ENCODE data around the gene PLAC9.

The PLAC9 gene

DNA sequence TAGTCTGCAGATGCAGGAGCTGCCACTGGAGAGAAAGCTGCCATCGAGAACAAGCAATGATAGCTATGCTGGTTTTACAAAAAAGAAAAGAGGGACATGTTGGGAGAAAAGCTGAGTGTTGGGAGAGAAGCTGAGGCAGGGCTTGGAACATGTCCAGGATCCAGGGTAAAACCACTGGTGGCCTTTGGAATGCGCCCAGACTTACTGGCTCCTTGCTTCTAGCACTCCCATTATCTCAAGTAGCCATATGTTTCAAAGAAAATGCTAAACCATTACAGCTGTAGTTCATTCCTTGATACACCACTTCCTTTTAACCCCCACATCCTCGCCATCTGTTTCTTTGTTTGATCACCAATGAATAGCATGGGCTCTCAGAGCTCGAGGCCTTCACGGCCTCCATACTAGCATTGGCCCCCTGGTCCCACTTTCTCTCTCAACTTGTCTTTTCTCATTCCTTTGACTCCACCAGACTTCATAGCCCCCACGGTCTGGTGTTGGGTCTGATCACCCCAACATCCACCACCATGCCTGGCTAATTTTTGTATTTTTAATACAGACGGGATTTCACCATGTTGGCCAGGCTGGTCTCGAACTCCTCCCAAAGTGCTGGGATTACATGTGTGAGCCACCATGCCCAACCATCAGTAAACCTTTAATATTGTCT is 23.8 kb upstream of the PLAC9 start:
- no peak overlapping the region for H3K9ac ChIP-seq (ENCODE audit: low read length)
- H3K4me2 ChIP-seq (ENCODE audit: low read depth, low read length, poor library complexity, severe bottlenecking), result no peak overlapping the region
- H3K4me3 ChIP-seq (ENCODE audit: insufficient read depth, low read length, poor library complexity, severe bottlenecking), result no peak overlapping the region
- no peaks in the 10 kb centered on the region for H3K27me3 ChIP-seq (ENCODE audit: low read length)
- H3K79me2 ChIP-seq (ENCODE audit: insufficient read depth, low read length), result no peaks in the 10 kb centered on the region
- TF ChIP-seq CTCF (IDR thresholded peaks at IDR 0.05; ENCODE audit: insufficient read depth, low read length, poor library complexity, severe bottlenecking) (no peak), EZH2phosphoT487 (conservative IDR thresholded peaks at IDR 0.05; ENCODE audit: low read length) (no peak)
- no peak overlapping the region for H2AFZ ChIP-seq (ENCODE audit: low read depth, low read length, severe bottlenecking)
- no peaks in the 10 kb centered on the region for H4K20me1 ChIP-seq (ENCODE audit: low read depth, low read length)
- no peak overlapping the region for H3K27ac ChIP-seq (ENCODE audit: low read depth, low read length)
- no peaks in the 10 kb centered on the region for H3F3A ChIP-seq (ENCODE audit: insufficient read depth)
- H3K9me2 ChIP-seq (replicated peaks; ENCODE audit: insufficient read depth, low read length), result no peaks in the 10 kb centered on the region
- peaks cover 14% of the 10 kb centered on the region; the same call in 1 of the 2 replicates for H3K9me3 ChIP-seq (ENCODE audit: insufficient read depth, low read length)
- no peaks in the 10 kb centered on the region for H3K36me3 ChIP-seq (ENCODE audit: low read length)

GRCh38 chr10:80110986-80111385 is 21.5 kb upstream of the PLAC9 start:
- TF ChIP-seq EZH2phosphoT487 (conservative IDR thresholded peaks at IDR 0.05; ENCODE audit: low read length) (no peak), CTCF (IDR thresholded peaks at IDR 0.05; ENCODE audit: insufficient read depth, low read length, poor library complexity, severe bottlenecking) (no peak)
- H3F3A ChIP-seq (ENCODE audit: insufficient read depth), result no peaks in the 10 kb centered on the region
- peaks cover 14% of the 10 kb centered on the region; the same call in 1 of the 2 replicates for H3K9me3 ChIP-seq (ENCODE audit: insufficient read depth, low read length)
- no peak overlapping the region for H3K4me2 ChIP-seq (ENCODE audit: low read depth, low read length, poor library complexity, severe bottlenecking)
- no peaks in the 10 kb centered on the region for H4K20me1 ChIP-seq (ENCODE audit: low read depth, low read length)
- no peaks in the 10 kb centered on the region for H3K79me2 ChIP-seq (ENCODE audit: insufficient read depth, low read length)
- no peaks in the 10 kb centered on the region for H3K9me2 ChIP-seq (replicated peaks; ENCODE audit: insufficient read depth, low read length)
- no peak overlapping the region for H2AFZ ChIP-seq (ENCODE audit: low read depth, low read length, severe bottlenecking)
- H3K4me3 ChIP-seq (ENCODE audit: insufficient read depth, low read length, poor library complexity, severe bottlenecking), result no peak overlapping the region
- no peaks in the 10 kb centered on the region for H3K36me3 ChIP-seq (ENCODE audit: low read length)
- H3K9ac ChIP-seq (ENCODE audit: low read length), result no peak overlapping the region
- H3K27ac ChIP-seq (ENCODE audit: low read depth, low read length), result no peak overlapping the region
- H3K27me3 ChIP-seq (ENCODE audit: low read length), result no peaks in the 10 kb centered on the region

DNA sequence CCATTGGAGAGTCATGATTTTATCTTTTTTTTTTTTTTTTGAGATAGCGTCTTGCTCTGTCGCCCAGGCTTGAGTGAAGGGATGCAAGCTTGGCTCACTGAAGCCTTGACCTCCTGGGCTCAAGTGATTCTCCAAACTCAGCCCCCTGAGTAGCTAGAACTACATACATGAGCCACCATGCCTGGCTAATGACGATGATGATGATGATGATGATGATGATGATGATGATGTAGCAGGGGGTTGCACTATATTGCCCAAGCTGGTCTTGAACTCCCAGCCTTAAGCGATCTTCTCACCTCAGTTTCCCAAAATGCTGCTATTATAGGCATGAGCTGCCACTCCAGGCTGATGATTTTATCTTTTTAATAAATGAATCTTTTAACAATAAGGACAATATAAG is 13.9 kb upstream of the PLAC9 start:
- Histone ChIP-seq H2AFZ (ENCODE audit: low read depth, low read length, severe bottlenecking) (no peak overlapping the region), H3F3A (ENCODE audit: insufficient read depth) (no peaks in the 10 kb centered on the region), H3K4me3 (ENCODE audit: insufficient read depth, low read length, poor library complexity, severe bottlenecking) (no peak overlapping the region), H3K9me2 (replicated peaks; ENCODE audit: insufficient read depth, low read length) (no peaks in the 10 kb centered on the region), H3K9ac (ENCODE audit: low read length) (no peak overlapping the region), H3K9me3 (ENCODE audit: insufficient read depth, low read length) (no peaks in the 10 kb centered on the region), H3K36me3 (ENCODE audit: low read length) (no peaks in the 10 kb centered on the region), H3K27me3 (ENCODE audit: low read length) (no peaks in the 10 kb centered on the region), H3K27ac (ENCODE audit: low read depth, low read length) (no peak overlapping the region), H3K4me2 (ENCODE audit: low read depth, low read length, poor library complexity, severe bottlenecking) (no peak overlapping the region), H4K20me1 (ENCODE audit: low read depth, low read length) (no peaks in the 10 kb centered on the region), H3K79me2 (ENCODE audit: insufficient read depth, low read length) (no peaks in the 10 kb centered on the region)
- TF ChIP-seq CTCF (IDR thresholded peaks at IDR 0.05; ENCODE audit: insufficient read depth, low read length, poor library complexity, severe bottlenecking) (no peak), EZH2phosphoT487 (conservative IDR thresholded peaks at IDR 0.05; ENCODE audit: low read length) (no peak)

Data from SU-DHL-6 (cell line).